Activated gamma-delta T cell (primary cell): Measurements from ENCODE around the gene PDZRN4.

Source experiments
- DNase-seq: peaks from one replicate; lab custom pipeline; 2025; lab: John Stamatoyannopoulos, UW

The PDZRN4 gene

DNA sequence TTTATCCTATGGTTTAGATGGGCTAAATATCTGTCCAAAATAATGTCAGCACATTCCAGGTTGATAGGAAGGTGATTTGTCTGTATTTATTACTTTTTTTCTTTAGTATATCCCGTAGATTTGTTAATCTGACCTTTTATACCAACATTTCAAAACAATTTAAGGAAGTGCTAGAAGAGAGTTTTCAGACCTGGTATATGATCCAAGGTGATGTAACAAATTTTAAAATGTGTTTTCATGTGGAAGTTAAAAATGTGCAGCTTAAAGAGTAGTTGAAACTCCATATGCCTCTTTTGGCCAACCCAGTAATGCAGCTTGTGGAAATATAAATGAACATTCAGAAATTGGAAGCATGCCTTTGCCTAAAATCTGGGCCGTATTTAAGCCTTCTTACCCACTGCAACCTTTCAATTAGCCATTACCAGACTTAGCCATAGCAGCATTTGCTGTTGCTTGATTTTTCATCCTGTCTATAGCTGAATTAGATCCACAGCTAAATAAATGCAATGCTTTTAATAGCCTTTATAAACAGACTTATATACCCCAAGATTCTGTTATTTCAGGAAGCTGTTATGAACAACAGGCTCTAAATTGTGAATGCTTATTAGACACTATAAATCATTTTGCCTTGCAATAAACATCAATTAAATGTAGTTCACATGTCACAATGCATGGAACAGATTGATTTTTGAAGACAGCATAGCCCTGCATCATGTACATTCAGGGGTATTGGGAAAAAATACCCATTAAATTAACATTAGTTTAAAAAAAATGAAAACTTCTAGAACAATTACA, 271.2 kb downstream of the PDZRN4 start:
- no peak for DNase-seq

DNA sequence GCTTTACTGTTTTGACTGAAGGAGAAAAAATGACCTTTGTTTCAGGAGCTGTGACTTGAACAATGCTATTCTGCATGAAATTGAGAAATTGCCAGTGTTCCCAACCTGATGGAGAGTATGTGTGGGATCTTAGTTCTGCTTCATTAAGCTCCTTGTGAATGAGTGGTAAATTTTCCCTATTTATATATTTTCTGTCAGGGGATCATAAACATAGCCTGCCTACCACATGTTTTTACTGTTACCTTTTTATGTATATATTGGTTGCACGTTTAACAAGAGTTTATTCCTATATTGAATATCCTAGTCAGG, 271.7 kb downstream of the PDZRN4 start:
- no peak for DNase-seq

DNA sequence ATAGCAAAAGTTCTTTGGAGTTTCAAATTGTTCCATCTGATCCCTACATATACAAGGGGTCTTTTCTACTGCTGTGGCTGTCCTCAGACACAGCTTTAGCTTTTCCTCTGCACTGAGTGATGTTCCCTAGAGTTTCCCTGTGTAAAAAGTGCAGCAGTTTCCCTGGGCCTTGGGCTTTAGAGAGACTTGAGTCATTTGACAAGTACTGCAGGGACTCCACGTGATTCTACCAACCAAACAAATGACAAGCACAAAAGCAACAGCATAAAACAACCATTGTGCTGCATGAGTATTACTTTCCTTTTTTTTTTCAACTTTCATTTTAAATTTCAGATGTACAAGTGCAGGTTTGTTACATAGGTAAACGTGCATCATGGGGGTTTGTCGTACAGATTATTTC, 272.8 kb downstream of the PDZRN4 start:
- DNase-seq, result no peak

DNA sequence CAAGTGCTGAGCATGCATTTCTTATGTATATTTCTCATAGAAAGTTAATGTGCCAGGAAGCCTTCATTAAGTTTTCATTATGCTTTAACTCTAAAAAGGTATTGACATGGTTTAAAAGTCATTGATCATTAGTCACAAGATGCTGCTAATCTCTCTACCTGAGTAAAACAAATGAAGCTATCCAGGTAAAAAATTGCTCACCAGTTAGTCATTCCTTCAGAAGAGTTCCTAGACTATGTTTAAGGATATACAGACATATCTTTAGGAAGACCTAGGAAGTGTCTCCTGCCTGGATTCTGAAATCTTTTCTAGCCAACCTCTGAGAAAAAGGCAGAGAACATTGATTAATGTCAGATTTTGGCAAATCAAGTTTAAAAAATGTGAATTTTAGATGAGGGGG, 274.2 kb downstream of the PDZRN4 start:
- DNase-seq, result no peak

DNA sequence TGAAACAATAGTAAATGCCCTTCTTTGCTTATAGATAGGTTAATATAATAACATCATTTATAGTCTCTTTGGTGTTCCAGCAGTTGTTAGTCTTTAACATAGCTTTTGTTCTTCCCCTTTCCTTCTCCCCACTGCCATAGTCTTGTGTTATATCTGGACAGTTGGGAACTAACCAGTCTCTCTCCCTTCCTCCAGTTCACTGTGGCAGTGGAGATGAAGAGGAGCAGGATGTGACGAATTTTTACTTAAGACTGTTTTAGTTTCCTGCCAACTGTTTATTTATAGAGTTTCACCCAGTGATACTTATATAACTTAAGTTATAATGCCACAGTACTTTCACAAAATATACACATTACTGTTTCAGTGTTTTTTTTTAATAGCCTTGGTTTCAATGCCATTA, 277.4 kb downstream of the PDZRN4 start:
- no peak for DNase-seq

DNA sequence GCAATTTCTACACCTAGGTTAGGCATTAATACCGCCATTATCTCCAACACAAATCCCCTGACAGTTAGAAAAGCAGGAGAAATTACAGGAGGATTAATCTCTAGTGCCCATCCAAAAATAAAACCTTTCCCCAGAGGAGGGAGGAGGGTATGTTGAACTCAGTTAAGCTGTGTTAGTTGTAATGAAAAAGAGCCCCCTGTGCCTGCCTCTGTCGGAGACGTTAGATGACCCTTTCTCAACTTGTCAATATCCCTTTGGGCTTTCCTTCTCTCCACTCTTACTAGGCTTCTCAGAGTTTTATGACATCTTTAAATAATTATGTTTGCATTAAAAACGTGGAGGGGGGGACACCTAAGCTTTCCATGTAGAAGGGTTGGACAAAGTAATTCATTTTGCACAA, 278.2 kb downstream of the PDZRN4 start:
- no peak for DNase-seq

DNA sequence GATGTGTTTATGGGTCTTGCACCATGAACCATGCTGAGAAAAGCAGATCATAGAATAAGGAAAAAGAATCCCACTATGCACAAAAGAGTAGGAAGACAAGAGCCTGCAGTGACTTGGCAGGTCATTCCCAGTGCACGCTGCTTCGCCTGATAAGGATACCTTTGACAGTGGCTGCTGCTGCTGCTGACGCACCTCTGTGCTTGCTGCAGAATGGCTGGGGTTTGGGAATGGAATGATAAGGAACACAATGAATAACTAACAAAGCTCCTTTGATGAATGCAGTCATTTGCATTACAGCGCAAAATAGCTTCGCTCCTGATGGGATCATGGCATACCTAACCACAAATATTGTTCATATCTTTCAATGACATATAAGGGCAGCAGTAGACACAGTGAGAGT, 278.7 kb downstream of the PDZRN4 start:
- DNase-seq, result no peak

DNA sequence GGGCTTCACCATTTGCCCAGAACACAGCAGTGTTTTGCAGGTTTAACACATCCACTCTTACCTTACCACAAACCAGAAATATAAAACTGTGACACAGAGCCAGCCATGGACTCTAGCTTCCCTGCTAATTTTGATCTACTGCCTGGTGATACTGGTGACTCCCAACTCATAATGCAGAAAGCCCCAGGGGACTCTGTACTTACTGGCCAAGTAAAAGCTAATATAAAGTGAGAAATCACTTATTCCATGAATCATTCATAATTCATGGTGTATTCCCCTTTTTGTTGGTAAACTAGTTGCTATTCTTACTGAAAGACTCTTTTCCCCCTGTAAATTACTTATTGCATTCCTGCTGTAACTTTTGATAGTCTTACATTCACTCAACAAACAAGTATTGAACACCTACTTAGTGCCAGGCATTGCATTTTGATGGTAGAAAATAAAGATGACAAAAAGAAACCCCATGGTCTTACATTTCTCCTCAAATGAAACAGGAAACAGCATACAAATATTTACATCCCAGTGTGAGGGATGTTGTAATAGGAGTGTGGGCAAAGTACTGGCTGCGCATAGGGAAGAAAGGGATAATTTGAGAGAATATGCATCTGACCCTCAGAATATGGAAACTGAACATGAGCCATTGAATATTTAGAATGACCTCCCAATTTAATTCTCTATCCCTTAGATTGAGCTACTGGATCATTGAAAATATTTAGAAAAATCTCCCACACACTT, 279.6 kb downstream of the PDZRN4 start:
- no peak for DNase-seq

DNA sequence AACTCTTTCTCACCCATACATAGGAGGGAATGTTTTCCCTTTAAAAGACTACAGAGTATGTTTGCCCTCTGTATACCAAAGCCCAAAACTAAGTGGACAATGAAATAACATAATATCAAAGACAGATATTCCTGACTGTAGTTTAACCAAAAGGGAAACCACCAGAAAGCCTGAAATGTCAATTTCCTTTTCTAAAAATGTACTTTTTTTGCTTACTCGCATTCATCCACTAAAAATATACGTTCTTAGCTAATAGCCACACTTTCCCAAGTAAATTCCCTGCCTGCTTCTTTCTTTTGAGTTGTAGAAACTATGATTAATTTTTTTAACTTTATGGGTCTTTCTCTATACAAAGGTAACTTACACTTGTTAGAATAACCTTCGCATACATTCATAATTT, 280.2 kb downstream of the PDZRN4 start:
- DNase-seq, result no peak

DNA sequence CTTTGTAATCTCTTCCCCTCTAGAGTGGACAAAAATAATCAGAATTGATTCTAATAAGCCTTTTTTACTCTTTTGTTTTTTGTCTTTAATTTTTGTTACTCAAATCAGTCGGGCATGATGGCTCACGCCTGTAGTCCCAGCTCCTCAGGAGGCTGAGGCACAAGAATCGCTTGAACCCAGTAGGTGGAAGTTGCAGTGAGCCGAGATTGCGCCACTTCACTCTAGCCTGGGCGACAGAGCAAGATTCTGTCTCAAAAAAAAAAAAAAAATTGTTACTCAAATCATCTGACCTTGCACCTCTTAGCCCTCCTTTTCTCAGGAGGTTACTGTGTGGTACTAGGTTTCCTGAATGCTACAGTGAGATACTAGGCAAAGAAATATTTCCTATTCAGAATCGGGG, 280.6 kb downstream of the PDZRN4 start:
- no peak for DNase-seq

DNA sequence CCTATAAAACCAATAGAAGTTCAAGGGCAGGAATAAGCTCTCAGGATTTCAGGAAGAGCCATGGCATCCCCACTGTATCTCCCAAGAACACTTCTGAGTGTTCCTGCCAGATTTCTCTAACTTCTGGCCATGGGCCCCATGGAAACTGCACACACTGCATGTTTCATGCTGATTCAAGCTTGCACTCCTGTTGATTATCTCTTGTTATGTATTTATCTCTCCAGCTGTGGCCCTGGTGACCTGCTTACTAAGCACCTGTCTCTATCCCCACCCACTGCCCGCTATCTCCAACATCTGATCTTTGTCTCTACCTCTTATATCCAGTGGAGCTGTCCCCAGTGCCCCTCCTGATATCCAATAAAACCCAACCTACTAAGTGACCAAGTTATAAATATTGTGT, 285.3 kb downstream of the PDZRN4 start:
- no peak for DNase-seq

DNA sequence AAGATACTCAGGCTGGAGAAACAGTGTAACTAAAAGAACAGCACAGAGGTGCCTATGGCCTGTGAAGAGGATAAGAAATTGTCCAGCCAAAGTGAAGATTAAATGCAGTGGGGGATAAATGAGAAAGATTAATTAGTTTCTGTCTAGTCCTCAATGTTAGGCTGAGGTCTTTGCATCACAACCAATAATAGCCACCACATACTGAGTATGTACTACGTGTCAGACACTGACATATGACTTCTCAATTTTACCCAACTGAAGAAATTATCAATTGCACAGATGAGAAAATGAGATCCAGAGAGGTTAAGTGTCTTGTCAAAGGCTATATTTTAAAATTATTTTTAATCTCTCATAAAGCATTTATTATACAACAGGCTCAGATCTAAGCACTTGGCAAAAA, 285.9 kb downstream of the PDZRN4 start:
- DNase-seq, result no peak

DNA sequence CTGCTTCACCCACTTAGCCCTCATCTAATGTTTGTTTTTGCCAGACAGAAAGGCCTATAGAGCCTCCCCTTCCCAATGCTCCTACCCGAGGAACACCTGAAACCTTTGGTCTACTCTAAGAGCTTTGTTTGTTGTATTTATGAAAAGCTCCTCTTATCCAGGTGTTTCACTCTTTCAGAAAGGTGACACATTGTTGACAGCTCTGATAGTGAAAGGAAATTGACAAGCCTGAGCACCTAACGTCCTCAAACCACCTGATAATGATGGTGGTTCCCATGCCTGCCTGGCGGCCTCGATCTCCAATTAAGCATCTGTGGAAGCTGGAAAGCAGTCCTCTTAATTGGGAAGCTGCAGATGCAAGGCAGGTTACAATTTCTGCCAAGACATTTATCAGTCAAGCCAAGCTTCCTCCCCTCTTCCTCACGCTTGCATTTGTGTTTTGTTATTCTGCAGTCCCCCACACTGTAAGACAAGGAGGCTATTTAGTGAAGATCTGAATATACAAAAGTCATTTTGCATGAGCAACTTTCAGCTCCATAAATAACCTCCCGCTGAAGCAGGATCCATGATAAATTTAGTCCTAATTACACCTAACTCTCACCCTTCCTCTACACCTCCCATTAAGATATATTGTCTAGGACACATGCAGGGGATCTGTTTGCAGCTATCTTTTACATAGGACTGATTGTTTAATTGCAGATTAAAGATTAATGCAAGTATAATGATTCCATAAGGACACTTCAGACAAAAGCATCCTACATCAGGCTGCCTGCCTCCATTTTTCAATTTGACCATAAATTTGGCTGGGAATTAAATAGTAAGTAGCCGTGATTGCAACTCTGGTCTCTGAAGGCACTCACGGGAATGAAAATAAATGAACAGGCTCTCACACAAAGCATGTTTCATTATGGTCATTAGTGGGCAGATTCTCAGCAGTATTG, 288.6 kb downstream of the PDZRN4 start:
- no peak for DNase-seq

DNA sequence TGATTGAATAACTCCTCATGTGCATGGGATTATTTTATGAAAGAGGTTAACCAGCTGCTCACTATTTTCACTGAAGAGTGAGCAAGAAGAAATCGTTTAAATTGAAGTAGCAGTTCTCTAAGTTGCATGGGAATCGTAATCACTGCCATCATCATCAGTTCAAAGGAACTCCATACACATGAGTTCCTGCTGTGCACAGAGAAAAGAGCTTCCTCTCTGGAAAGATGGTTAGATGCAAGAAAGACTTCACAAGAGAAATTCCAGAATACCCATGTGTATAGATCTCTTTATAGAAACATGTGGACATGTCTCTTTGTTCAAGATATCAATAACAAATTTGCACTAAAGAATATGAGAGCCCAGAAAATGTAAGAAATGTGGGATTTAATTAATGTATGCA, 291.3 kb downstream of the PDZRN4 start:
- DNase-seq, result no peak

DNA sequence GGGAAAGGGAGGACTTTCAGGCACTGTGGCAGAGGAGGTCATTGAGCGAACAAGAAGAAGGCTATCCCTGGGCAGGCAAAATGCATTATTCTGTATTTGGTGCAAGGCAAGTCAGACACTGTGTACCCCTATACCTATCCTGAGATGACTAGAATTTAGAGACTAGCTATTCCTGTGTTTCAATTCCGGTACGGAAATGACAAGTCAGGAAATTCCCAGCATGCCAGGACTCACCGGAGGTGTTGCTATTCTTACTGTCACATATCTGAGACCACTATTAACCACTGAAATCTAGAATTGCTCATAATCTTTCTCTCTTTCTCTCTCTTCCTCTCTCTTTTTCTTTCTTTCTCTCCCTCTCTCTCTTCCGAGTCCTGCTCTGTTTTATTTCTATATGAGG, 297.1 kb downstream of the PDZRN4 start:
- no peak for DNase-seq

DNA sequence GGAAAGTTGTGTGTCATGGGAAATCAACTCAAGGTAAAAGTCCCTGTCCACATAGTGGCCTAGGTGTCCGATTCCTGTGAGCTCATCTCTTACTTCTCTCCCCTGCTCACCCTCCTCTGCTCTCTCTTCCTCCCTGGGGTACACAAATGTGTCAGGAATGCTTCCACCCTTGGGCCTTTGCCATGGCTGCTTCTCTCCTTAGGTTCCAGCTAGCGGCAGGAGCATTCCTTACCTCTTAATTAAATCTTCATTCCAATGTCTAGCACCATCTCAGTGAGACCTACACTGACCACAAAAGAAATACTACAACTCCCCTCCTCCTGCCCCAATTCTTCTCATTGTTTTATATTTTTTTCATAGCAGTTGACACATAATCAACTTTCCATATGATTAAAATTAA, 298.6 kb downstream of the PDZRN4 start:
- no peak for DNase-seq

DNA sequence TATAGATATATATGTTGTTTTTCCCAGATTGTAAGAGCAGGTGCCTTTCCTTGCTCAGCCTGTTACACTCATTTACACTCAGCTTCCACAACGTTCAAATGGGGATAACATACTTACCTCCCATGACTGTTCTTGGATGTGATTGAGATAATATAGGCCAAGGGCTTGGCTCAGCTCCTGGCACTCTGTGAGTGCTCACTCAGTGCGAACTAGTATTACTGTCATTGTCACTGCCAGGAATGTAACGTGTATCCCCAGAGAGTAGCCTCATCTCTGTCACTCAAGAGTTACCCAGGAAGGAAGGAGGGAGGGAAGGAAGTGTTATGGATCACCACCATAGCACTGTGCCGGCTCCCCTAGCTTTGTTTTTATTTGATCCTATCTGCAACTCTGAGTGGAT, 307.9 kb downstream of the PDZRN4 start:
- DNase-seq, result no peak

DNA sequence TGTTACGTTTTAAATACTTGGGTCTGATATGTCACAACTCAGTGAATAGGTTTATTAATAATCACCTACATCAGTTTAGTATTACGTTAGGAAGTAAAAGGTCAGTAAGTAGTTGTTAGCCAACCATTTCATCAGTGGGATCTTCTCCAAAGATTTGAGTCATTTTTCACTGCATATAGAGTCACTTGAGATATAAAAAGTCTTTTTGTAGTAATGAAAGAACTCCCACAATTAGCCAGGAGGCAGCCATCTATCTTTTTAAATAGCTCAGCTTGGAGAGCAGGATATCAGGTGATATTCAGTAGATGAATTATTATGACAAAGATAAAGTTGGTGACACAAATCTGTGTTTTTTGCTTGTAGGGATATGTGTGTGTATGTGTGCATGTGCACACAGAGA, 309.3 kb downstream of the PDZRN4 start:
- no peak for DNase-seq

DNA sequence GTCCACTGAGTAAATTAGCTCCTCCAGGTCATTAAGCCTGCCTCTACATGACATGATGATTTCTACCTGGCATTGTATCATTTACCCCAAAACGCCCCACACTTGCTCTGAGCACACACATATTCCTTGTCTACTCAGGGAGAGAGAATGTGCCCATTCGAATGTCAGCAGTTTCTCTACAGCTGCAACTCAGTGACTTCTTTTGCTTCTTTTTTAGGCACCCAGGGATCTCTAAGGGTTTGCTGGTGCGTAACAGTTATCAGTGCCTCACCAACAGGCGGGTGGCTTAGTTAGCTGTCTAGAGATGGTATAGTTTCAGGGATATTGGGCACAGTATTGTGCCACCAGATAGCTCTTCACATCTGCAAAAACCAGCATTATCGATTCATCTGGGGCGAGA, 316.9 kb downstream of the PDZRN4 start:
- DNase-seq, result no peak

DNA sequence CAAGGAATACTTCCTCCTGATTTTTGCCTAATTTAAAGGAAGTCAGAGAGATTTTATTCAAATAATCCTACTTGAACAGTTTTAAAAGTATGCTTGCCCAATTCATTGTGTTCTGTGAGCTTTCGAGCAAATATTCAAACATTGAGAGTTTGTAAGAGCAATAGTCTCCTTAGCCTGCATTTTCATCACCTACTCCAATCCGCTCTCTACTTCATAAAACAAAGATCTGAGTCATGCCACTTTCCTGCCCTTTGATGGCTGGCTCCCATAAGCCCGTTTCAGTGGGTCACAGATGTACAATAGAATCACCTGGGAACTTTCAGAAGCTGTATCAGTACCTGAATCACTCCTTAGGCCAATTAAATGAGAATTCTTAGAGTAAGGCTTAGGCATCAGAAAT, 319.2 kb downstream of the PDZRN4 start:
- DNase-seq, result no peak

DNA sequence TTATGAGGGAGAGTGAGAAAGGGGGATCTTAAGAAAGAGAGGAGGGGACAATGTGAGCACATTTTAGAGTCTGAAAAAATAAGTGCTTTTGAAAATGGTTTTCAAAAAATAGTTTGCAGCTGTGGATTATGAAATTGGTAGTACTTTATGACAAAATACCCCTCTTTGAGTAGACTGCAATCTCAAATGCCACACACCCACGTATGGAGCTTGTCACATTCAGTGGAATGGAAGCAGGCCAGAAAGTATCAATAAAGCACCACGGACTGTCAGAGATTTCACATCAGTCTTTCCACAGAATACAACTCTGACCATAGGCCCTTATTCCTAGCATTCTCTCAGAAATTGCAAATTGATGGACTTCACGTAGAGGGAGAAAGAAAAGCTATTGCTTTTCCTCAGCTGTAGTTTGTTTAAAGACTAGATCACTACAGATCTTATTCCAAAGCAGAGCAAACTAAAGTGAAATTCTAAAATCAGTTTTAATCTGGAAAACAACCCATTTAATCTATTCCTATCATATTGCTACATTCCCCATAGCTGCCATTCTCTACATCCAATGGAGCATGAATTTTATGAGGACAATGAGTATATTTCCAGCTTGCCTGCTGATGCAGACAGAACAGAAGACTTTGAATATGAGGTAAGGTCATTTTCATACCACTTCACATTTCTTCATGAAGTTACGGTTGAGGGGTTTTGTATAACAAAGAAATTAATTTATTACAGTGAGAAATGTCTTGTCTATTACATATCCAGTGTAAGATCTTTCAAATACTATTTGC, 321.3 kb downstream of the PDZRN4 start:
- no peak for DNase-seq

DNA sequence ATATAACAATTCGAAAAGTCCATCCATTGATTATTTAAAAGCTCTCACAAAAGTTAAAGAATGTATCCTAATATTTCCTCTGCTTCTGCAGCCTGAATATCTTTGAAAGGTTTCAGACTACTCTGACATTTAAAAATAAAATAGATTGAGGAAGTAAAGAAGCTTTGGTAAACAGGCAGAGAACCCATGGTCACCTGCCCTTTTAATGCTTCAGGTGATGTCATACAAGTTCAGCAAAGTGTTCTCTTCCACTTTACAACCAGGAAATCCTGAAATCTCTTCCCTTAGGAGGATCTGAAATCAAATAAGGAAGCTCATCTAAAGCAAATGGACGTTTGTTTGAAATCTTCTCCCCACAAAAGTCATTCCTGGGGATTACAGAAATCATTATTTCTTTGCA, 322.4 kb downstream of the PDZRN4 start:
- DNase-seq, result no peak
